Activated CD8-positive, alpha-beta memory T cell treated with anti-CD3 and anti-CD28 coated beads for 4 hours (primary cell): ENCODE data around the gene TNFRSF21.
"Not testable (repeated sequence)": the region's sequence is repeated elsewhere in the genome, so short reads cannot be mapped to it uniquely, and the experiment has no call there.

Experiments
- DNase-seq, 2 donors: peaks; one replicate each; pipeline ENCODE4 v3.0.0-alpha.2; 2020; ENCODE audit warnings: low read depth in 2 of 2

TNFRSF21 gene

GRCh38 chr6:47288267-47289090, 21.2 kb downstream of the TNFRSF21 start:
- DNase-seq = no peak

- no peak for DNase-seq
These were observed 23.4 kb downstream of the TNFRSF21 start for GRCh38 chr6:47286301-47286700.

- DNase-seq = no peak
These were observed 25.7 kb downstream of the TNFRSF21 start for GRCh38 chr6:47283993-47284392.

- no peak for DNase-seq
These were observed 31.2 kb downstream of the TNFRSF21 start for GRCh38 chr6:47278545-47278944.

GRCh38 chr6:47277702-47278101, 32.0 kb downstream of the TNFRSF21 start:
- no peak for DNase-seq

DNA sequence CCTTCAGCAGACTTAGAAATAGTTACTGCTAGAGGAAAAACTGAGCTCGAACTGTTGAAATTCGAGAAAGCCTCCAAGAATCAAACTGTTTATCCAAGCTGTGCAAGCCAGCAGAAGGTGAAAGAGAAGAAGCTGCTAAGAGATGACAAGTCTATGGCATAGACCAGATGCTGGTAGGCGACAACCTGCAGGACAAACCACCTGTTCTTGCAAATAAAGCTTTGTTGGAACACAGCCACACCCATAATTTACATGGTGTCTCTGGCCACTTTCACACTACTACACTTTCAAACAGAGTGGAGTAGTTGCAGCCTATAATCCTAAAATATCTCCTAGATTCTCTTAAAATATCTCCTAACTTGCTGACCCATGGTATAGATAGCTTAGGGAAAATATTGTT, 33.3 kb downstream of the TNFRSF21 start:
- no peak for DNase-seq

DNA sequence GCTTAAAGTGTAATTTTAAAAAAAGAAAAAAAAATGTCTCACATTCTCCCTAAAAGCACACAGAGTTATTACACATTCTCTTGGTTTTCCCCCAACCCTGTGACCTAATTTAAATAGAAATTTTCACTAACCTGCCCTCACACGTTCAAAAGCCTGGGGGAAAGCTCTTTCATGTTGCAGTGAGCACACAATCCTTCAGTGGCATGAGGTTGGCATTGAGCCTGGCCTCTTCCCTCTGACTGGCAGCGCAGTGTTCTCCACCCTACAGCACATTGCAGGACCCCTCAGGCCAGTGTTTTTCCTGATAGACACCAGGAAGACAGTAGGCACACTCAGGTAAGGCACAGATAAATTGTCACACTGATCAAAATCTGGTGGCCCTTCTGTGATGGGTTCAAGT, 34.1 kb downstream of the TNFRSF21 start:
- no peak for DNase-seq

DNA sequence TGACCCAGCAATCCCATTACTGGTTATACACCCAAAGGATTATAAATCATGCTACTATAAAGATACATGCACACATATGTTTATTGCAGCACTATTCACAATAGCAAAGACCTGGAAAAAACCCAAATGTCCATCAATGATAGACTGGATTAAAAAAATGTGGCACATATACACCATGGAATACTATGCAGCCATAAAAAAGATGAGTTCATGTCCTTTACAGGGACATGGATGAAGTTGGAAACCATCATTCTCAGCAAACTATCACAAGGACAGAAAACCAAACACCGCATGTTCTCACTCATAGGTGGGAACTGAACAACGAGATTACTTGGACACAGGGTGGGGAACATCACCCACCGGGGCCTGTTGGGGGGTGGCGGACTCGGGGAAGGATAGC, 34.6 kb downstream of the TNFRSF21 start:
- not testable (repeated sequence) for DNase-seq

- DNase-seq = no peak
These were observed 41.0 kb downstream of the TNFRSF21 start for GRCh38 chr6:47268572-47269187.

DNA sequence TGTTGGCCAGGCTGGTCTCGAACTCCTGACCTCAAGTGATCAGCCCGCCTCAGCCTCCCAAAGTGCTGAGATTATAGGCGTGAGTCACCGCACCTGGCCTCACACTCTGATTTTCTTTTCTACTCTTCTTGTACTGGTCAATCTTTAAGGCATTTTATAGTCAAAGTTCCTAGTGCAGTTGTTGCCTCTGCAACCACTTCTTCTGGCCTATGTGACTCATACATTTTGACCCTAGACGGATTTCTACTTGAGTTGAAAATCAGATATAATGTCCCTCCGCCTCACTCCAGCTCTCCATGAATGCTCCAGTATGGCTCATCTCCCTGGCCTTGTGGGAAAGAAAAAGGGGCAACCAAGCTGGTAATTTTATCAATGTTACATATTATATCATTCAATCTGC, 42.4 kb downstream of the TNFRSF21 start:
- DNase-seq = no peak

- no peak for DNase-seq
These were observed 43.7 kb downstream of the TNFRSF21 start for GRCh38 chr6:47265971-47266370.

GRCh38 chr6:47264775-47265184, 44.9 kb downstream of the TNFRSF21 start:
- no peak for DNase-seq

DNA sequence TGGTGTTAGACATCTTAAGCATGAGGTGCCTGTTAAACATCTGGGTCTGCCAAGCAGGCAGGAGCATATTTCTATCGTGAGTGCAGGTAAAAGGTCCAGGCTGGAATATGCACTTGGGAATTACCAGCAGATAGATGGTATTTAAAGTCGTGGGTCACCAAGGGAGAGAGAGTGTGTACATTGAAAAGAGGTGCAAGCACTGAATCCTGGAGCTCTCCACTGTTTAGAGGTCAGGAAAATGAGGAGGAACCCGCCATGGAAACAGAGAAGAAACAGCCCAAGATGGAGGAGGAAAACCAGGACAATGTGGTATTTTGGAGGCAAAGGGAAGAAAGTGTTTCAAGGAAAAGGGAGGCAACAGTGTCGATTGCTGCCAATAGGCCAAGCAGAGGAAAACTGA, 46.4 kb downstream of the TNFRSF21 start:
- no peak for DNase-seq

GRCh38 chr6:47262231-47262630, 47.5 kb downstream of the TNFRSF21 start:
- DNase-seq = no peak

DNA sequence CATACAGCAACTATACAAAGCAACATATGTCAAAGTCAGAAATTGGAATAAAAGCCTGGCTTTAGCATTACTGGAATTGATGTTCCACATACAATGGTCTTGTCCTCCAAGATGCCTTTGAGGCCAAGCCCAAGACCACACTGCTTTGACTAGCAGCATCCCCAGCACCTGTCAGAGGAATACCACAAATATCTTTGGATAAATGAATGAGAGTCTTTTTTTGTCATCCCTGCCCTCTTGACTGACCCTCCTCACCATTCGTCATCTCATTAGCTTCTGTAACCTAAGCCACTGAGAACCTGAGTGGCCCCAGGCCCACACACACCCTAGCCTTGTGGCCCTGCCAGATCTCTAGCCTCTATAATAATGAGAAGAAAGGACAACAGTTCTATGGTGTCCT, 48.5 kb downstream of the TNFRSF21 start:
- no peak for DNase-seq

GRCh38 chr6:47260021-47260420, 49.7 kb downstream of the TNFRSF21 start:
- DNase-seq = no peak

DNA sequence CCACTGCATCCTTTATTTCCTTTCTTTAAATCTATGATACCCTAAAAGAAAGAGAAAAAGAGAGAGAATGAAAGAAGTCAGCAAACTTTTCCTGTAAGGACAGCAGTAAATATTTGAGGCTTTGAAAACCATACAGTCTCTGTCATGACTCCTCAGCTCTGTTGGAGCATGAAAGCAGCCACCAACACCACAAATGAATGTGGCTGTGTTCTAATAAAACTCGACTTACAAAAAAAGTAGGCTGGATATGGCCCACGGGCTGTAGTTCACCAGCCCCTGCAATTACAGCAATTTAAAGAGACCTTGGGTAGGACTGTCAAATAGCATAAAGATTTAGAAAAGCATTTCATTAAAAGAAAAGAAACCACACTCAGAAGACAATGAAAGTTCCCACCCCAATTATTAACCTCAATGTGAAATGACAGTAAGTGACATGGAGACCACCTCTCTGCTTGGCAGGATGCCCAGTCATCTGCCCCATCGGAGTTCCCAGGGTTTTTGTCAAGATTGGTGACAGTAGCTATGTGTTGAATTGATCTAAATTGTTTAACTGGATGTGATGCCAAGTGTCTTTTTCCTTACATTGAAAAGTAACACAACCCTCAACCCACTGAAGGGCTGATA, 50.9 kb downstream of the TNFRSF21 start:
- no peak for DNase-seq

- DNase-seq = no peak
These were observed 52.5 kb downstream of the TNFRSF21 start for GRCh38 chr6:47256981-47257730.

DNA sequence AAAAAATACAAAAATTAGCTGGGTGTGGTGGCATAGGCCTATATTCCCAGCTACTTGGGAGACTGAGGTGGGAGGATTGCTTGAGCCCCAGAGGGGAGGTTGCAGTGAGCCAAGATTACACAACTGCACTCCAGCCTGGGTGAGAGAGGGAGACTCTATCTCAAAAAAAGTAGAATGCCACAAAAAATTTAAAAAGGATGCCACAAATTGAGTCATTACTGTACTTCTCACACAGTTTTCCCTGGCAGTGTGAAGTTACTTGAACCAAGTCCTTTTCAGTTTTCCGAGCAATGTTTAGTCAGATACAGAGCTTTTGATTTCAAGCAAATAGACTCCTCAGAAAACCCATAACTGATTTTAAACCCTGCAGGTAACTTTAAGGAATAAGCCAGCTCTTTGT, 53.3 kb downstream of the TNFRSF21 start:
- no peak for DNase-seq

GRCh38 chr6:47254906-47255305, 54.8 kb downstream of the TNFRSF21 start:
- no peak for DNase-seq

GRCh38 chr6:47254051-47254450, 55.7 kb downstream of the TNFRSF21 start:
- no peak for DNase-seq

GRCh38 chr6:47253136-47253535, 56.6 kb downstream of the TNFRSF21 start:
- no peak for DNase-seq
